HG02840 (cell line): ENCODE data around the gene AP5B1.

Experiments used
- ATAC-seq: cut with Tn5 transposase; IDR thresholded peaks from one replicate; pipeline ENCODE4 v1.9.1; 2021; ENCODE audit warnings: mild to moderate bottlenecking, moderate library complexity, moderate number of reproducible peaks; ENCODE audit not compliant: unreplicated experiment, low FRiP score

Gene AP5B1

GRCh38 chr11:65780770-65781151, at the start of gene AP5B1:
TSS of gene AP5B1 (minus strand) at chr11:65780976. CDS start at chr11:65780591, 385 bp downstream.
- peak; percentile 52 for ATAC-seq

- ATAC-seq = no peak
These were observed 48.7 kb upstream of the AP5B1 start for GRCh38 chr11:65829459-65829858.

GRCh38 chr11:65826984-65827735, 46.4 kb upstream of the AP5B1 start:
- no peak for ATAC-seq

GRCh38 chr11:65822776-65823528, 42.2 kb upstream of the AP5B1 start:
- no peak for ATAC-seq

- no peak for ATAC-seq
These were observed 40.3 kb upstream of the AP5B1 start for GRCh38 chr11:65821107-65821506.

- peak; percentile 66 for ATAC-seq
These were observed 37.3 kb upstream of the AP5B1 start for GRCh38 chr11:65817835-65818680.

GRCh38 chr11:65817312-65817834, 36.6 kb upstream of the AP5B1 start:
- ATAC-seq = no peak

- ATAC-seq = no peak
These were observed 35.9 kb upstream of the AP5B1 start for GRCh38 chr11:65816696-65817095.

- no peak for ATAC-seq
These were observed 34.3 kb upstream of the AP5B1 start for GRCh38 chr11:65814986-65815565.

GRCh38 chr11:65814131-65814985, 33.6 kb upstream of the AP5B1 start:
- no peak for ATAC-seq

GRCh38 chr11:65811764-65812475, 31.1 kb upstream of the AP5B1 start:
- ATAC-seq = no peak

GRCh38 chr11:65810046-65810868, 29.5 kb upstream of the AP5B1 start:
- no peak for ATAC-seq

- ATAC-seq = no peak
These were observed 28.7 kb upstream of the AP5B1 start for GRCh38 chr11:65809496-65809895.

- no peak for ATAC-seq
These were observed 28.1 kb upstream of the AP5B1 start for GRCh38 chr11:65808744-65809341.

- no peak for ATAC-seq
These were observed 26.2 kb upstream of the AP5B1 start for GRCh38 chr11:65806979-65807378.

- ATAC-seq = no peak
These were observed 23.2 kb upstream of the AP5B1 start for GRCh38 chr11:65803797-65804492.

GRCh38 chr11:65802841-65803240, 22.1 kb upstream of the AP5B1 start:
- ATAC-seq = no peak
